Endothelial cell of umbilical vein (primary cell): Measurements from ENCODE around the gene METRN. TPM values are rescaled to one million over a fixed set of nuclear protein-coding genes. Genes with fewer than 3 reads are reported as not detected.
A peak's percentile ranks its signal among the peaks of the same experiment; 100 is the strongest.

Experiments
- BruUV-seq: library from RNA; stranded (reverse); fragments of 400-500 nt; replicated peaks from 2 replicates; lab custom pipeline; 2021; lab: Mats Ljungman, UMichigan
- CTCF ChIA-PET: fragments of 300-600, 350-600 bp; sonication (Branson Sonifier 250); formaldehyde crosslinking; loops from one replicate; lab custom pipeline; 2021; ENCODE audit warnings: antibody characterized with exemption, inconsistent platforms; lab: Charles Lee
- POLR2A ChIA-PET: fragments of 300-600, 350-600 bp; sonication (Branson Sonifier 250); formaldehyde crosslinking; loops from one replicate; lab custom pipeline; 2021; ENCODE audit warnings: antibody characterized with exemption, inconsistent platforms; lab: Charles Lee
- DNase-seq: peaks from one replicate; pipeline ENCODE4 v3.0.0-alpha.2; 2011; ENCODE audit warnings: low read depth, low spot score
- FAIRE-seq: peaks from 2 replicates; lab custom pipeline; 2011; peaks lifted over from hg19 to GRCh38; lab: Jason Lieb, UNC
- H2AFZ ChIP-seq: 2 replicates; pipeline ENCODE4 v1.6.0; 2012; ENCODE audit warnings: low read depth, low read length, control low read depth, inconsistent platforms
- H3K27ac ChIP-seq: 2 replicates; pipeline ENCODE4 v1.5.1; 2011; ENCODE audit warnings: low read depth, mild to moderate bottlenecking, control low read depth, low read length, moderate library complexity; ENCODE audit not compliant: insufficient read depth
- H3K27me3 ChIP-seq, 2 experiments: 2 replicates each; pipeline versions ENCODE4 v1.6.0 to v1.6.1; 2011; ENCODE audit warnings: low read length in 2 of 2, mixed read lengths in 1 of 2; ENCODE audit not compliant: control insufficient read depth in 2 of 2, insufficient read depth in 2 of 2
- H3K36me3 ChIP-seq, 2 experiments: 2 replicates in 1 of 2; 3 replicates in 1 of 2; pipeline ENCODE4 v1.5.1; 2011; ENCODE audit warnings: low read length in 2 of 2, mild to moderate bottlenecking in 1 of 2, moderate library complexity in 1 of 2; ENCODE audit not compliant: control insufficient read depth in 2 of 2, insufficient read depth in 2 of 2; ENCODE audit errors: extremely low read depth in 1 of 2
- H3K4me1 ChIP-seq: 3 replicates; pipeline ENCODE4 v1.5.1; 2011; ENCODE audit warnings: mild to moderate bottlenecking, low read length; ENCODE audit not compliant: control insufficient read depth, insufficient read depth; ENCODE audit errors: extremely low read depth
- H3K4me2 ChIP-seq: 2 replicates; pipeline ENCODE4 v1.6.1; 2011; ENCODE audit warnings: low read length, control low read depth, mixed read lengths; ENCODE audit not compliant: insufficient read depth
- H3K4me3 ChIP-seq, 3 experiments: fragments of 200-600 bp in 1 of 3; sonication (generic), shearing (Covaris generic) in 1 of 3; replicated peaks in 1 of 3; 2 replicates each; pipeline ENCODE4 v1.5.1; 2011 to 2016; ENCODE audit warnings: control low read depth in 3 of 3, low read length in 3 of 3, mild to moderate bottlenecking in 2 of 3, inconsistent platforms in 1 of 3, low read depth in 1 of 3, moderate library complexity in 1 of 3; ENCODE audit not compliant: insufficient read depth in 1 of 3
- H3K79me2 ChIP-seq: 2 replicates; pipeline ENCODE4 v1.6.0; 2012; ENCODE audit warnings: low read length, inconsistent platforms; ENCODE audit not compliant: control insufficient read depth, insufficient read depth
- H3K9ac ChIP-seq: replicated peaks from 2 replicates; pipeline ENCODE3; 2011; ENCODE audit warnings: low read length, control low read depth; ENCODE audit not compliant: insufficient read depth; ENCODE audit errors: extremely low read depth
- H3K9me1 ChIP-seq: replicated peaks from 3 replicates; pipeline ENCODE4 v1.6.0; 2011; ENCODE audit warnings: mild to moderate bottlenecking, low read length; ENCODE audit not compliant: control insufficient read depth, insufficient read depth; ENCODE audit errors: extremely low read depth
- H3K9me3 ChIP-seq: replicated peaks from 2 replicates; pipeline ENCODE4 v1.5.1; 2012; ENCODE audit warnings: low read length, inconsistent platforms; ENCODE audit not compliant: control insufficient read depth, insufficient read depth
- H4K20me1 ChIP-seq: replicated peaks from 2 replicates; pipeline ENCODE3; 2011; ENCODE audit warnings: mild to moderate bottlenecking, low read length; ENCODE audit not compliant: control insufficient read depth, insufficient read depth; ENCODE audit errors: extremely low read depth
- CTCF ChIP-seq, 2 donors: IDR thresholded peaks; 1 replicate in 1 of 2; 2 replicates in 1 of 2; pipeline ENCODE4 v1.5.1; 2011; ENCODE audit warnings: low read length in 2 of 2, mild to moderate bottlenecking in 2 of 2, moderate library complexity in 2 of 2, control low read depth in 1 of 2, inconsistent platforms in 1 of 2, low read depth in 1 of 2; ENCODE audit not compliant: insufficient read depth in 1 of 2; ENCODE audit errors: extremely low read depth in 1 of 2
- EZH2 ChIP-seq: IDR thresholded peaks from 2 replicates; pipeline ENCODE4 v1.6.1; 2012; ENCODE audit warnings: borderline replicate concordance, low read depth, mild to moderate bottlenecking, moderate library complexity, low read length, inconsistent platforms; ENCODE audit not compliant: severe bottlenecking
- GATA2 ChIP-seq: IDR thresholded peaks from 2 replicates; pipeline ENCODE4 v1.7.0; 2011; ENCODE audit warnings: low read depth, mild to moderate bottlenecking, moderate library complexity, mixed read lengths, low read length; ENCODE audit not compliant: insufficient read length, insufficient read depth
- MYC ChIP-seq: IDR thresholded peaks from one replicate; pipeline ENCODE4 v1.6.1; 2011; ENCODE audit warnings: mild to moderate bottlenecking, low read depth, low read length
- POLR2AphosphoS5 ChIP-seq: IDR thresholded peaks from 2 replicates; pipeline ENCODE4 v1.6.1; 2012; ENCODE audit warnings: low read depth, mild to moderate bottlenecking, control low read depth, low read length, moderate library complexity; ENCODE audit not compliant: insufficient read depth
- dilution Hi-C: fragments of 300-500 bp; cut with MboI; formaldehyde crosslinking; loops from one replicate; pipeline ENCODE4 v1.15.0; 2019; ENCODE audit warnings: low sequenced_read_pairs; ENCODE audit not compliant: extremely low pct_ligation_motif_present
- intact Hi-C: fragments of 100-400 bp; cut with micrococcal nuclease; formaldehyde crosslinking; loops from one replicate; pipeline ENCODE4 v1.10.0; 2022
- polyA plus RNA-seq, 4 experiments: library from polyadenylated mRNA; depleted of rRNA in 3 of 4; stranded (reverse) in 3 of 4; unstranded in 1 of 4; fragments of >200 nt; gene quantifications; 2 replicates each; pipeline versions ENCODE4 v1.2.1 to v1.2.3, GENCODE V29; 2011 to 2012; ENCODE audit warnings: missing spikeins in 1 of 4
- total RNA-seq: library from RNA; stranded (reverse); gene quantifications from 2 replicates; pipeline ENCODE4 v1.2.3, GENCODE V29; 2021

METRN gene
- total and polyA plus RNA-seq, 2 donors (not counting 3 experiments of a cell fraction or from before 2014, with no cell fraction given), result 10.0 to 16.1 TPM

DNA sequence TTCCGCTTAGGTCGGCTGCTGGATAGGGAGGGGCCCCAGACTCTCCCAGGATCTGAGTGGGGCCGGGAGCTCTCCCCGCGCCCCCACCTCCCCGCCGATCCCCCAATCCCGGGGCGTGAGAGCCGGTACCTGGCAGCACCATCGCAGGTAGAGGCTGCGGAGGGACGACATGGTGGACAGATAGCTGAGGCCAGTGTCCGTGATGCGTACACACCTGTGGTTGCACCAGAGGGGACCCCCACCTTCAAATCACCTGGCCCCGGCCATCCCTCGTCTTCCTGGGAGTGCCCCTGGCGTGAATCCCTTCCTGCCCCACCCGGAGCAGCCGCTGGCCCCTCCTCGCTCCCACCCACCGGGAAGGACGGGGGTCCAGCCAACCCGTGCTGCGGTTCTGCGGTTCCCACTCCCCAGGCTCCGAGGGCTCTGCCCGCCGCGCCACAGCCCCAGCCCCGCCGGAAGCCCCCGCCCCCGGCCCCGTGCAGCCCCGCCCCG, 20.0 kb upstream of the METRN start:
- Histone ChIP-seq H3K27ac (no peak overlapping the region), H3K9ac (no peak overlapping the region), H3K4me3 (no peak overlapping the region), H3K4me2 (no peak overlapping the region), H3K27me3 (peaks cover 32 to 34% of the 10 kb centered on the region in 2 experiments), H4K20me1 (no peaks in the 10 kb centered on the region), H3K4me1 (no peaks in the 10 kb centered on the region), H3K9me1 (no peaks in the 10 kb centered on the region), H3K36me3 (no peaks in the 10 kb centered on the region), H3K79me2 (no peaks in the 10 kb centered on the region), H2AFZ (no peak overlapping the region), H3K9me3 (no peaks in the 10 kb centered on the region)
- FAIRE-seq (no peak), DNase-seq (no peak)
- intact Hi-C loops (no loop called here), dilution Hi-C loops (no loop called here)
- no TSS peak for BruUV-seq
- TF ChIP-seq MYC (no peak), EZH2 (peak; percentile 11), POLR2AphosphoS5 (no peak), GATA2 (no peak), CTCF (IDR thresholded peaks at IDR 0.05; ENCODE audit: extremely low read depth in 1 of 2, insufficient read depth in 1 of 2, low read depth in 1 of 2, low read length in 2 of 2) (no peak)
- CTCF ChIA-PET, result interaction anchor here (0.9 kb wide), 1 partner anchor 8 kb away, joined by 3 read pairs; no protein-coding TSS in a partner anchor
- POLR2A ChIA-PET, result no interaction called here
